Measurements from ENCODE around the gene C1orf210. TPM values are rescaled to one million over a fixed set of nuclear protein-coding genes. Genes with fewer than 3 reads are reported as not detected.

The C1orf210 gene
- polyA plus RNA-seq, 1 donor (not counting 4 experiments of a cell fraction or from before 2014, with no cell fraction given) = 5.6 TPM

DNA sequence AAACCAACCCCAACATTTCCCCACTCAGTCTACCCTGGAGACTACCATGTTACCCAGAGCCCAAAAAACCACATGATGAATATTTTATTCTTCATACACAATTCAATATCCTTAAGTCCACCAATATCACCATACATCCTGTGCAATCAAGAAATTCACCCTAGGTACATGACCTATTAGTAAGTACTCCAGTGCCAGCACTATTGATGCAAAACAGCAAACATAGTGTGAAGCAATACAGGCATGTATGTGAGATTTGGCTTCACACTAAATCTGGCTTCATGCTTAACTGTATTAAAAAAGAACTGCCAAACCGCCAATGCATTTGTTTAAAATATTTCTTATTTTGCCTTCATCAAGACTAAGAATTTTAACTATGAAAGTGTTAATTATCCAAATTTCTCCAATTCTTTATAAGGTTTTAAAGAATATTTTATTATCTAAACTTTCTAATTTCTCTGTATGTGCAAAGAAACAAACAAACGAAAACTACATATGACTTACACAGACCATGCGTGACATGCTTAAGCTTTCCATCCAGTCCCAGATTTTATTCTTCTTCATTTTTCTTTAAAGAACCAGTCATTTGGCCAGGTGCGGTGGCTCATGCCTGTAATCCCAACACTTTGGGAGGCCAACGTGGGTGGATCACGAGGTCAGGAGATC is 38.0 kb downstream of the C1orf210 start:
- Histone ChIP-seq H3K27ac (ENCODE audit: control insufficient read depth, insufficient read depth, low read length) (no peak overlapping the region), H3K4me2 (ENCODE audit: control insufficient read depth, extremely low read depth, insufficient read depth, low read depth, low read length) (no peak overlapping the region), H3K9ac (ENCODE audit: control insufficient read depth, extremely low read depth, insufficient read depth, low read length) (no peak overlapping the region), H3K4me3 (ENCODE audit: control insufficient read depth in 2 of 3, extremely low read depth in 1 of 3, insufficient read depth in 2 of 3, low read depth in 1 of 3, low read length in 3 of 3) (no peak overlapping the region), H3K36me3 (ENCODE audit: control insufficient read depth in 2 of 2, extremely low read depth in 1 of 2, insufficient read depth in 2 of 2, low read length in 2 of 2) (no peaks in the 10 kb centered on the region), H3K79me2 (ENCODE audit: control insufficient read depth, insufficient read depth, low read length) (no peaks in the 10 kb centered on the region), H3K9me1 (ENCODE audit: control insufficient read depth, extremely low read depth, insufficient read depth, low read length) (no peaks in the 10 kb centered on the region), H3K9me3 (ENCODE audit: control insufficient read depth, low read depth, low read length) (no peaks in the 10 kb centered on the region), H3K4me1 (ENCODE audit: control insufficient read depth, extremely low read depth, insufficient read depth, low read length) (no peaks in the 10 kb centered on the region), H4K20me1 (ENCODE audit: control insufficient read depth, extremely low read depth, insufficient read depth, low read length) (no peaks in the 10 kb centered on the region), H3K27me3 (ENCODE audit: control insufficient read depth, extremely low read depth, insufficient read depth, low read length) (no peaks in the 10 kb centered on the region), H2AFZ (ENCODE audit: control insufficient read depth, low read length) (no peak overlapping the region)
- dilution Hi-C loops (cut with MboI; ENCODE audit: extremely low pct_ligation_motif_present, low sequenced_read_pairs) = no loop called here
- no peak for TF ChIP-seq EZH2 (IDR thresholded peaks at IDR 0.05; ENCODE audit: low read length)
- TF ChIP-seq, protein P1, sequence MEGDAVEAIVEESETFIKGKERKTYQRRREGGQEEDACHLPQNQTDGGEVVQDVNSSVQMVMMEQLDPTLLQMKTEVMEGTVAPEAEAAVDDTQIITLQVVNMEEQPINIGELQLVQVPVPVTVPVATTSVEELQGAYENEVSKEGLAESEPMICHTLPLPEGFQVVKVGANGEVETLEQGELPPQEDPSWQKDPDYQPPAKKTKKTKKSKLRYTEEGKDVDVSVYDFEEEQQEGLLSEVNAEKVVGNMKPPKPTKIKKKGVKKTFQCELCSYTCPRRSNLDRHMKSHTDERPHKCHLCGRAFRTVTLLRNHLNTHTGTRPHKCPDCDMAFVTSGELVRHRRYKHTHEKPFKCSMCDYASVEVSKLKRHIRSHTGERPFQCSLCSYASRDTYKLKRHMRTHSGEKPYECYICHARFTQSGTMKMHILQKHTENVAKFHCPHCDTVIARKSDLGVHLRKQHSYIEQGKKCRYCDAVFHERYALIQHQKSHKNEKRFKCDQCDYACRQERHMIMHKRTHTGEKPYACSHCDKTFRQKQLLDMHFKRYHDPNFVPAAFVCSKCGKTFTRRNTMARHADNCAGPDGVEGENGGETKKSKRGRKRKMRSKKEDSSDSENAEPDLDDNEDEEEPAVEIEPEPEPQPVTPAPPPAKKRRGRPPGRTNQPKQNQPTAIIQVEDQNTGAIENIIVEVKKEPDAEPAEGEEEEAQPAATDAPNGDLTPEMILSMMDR (optimal IDR thresholded peaks at IDR 0.05 in 1 of 3, IDR thresholded peaks at IDR 0.05 in 1 of 3, conservative IDR thresholded peaks at IDR 0.05 in 1 of 3; ENCODE audit: extremely low read depth in 1 of 3, insufficient read depth in 2 of 3, low read length in 3 of 3) = no peak
- no peak for FAIRE-seq
- no peak for DNase-seq (ENCODE audit: low read depth, low spot score)

DNA sequence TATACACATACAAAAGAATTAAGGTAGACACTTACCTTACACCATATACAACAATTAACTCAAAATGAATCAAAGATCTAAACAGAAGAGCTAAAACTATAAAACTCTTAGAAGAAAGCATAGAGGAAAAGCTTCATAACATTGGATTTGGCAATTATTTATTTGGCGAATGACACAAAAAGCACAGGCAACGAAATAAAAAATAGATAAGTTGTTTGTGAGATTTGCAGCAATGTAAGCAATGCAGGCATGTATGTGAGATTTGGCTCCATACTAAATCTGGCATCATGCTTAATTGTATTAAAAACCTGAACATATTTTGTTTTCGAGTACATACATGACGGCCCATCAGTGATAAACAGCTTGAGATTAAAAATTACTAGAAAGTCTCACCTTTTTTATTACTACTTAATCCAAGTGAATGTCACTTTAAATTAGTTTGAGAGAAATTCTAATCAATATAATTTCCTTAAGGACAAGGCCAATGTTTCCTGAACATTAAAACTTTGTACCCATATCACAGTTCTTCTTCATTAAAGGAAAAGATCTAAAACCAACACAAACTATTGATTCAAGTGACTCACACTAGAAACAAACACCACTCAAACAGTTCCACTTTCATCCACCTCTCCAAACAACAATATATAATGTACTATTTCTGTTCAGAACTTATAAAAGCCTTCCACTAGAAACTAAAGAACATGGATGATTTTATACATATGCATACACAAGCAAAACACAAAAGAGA is 38.7 kb downstream of the C1orf210 start:
- no peak overlapping the region for H2AFZ ChIP-seq (ENCODE audit: control insufficient read depth, low read length)
- H3K9me1 ChIP-seq (ENCODE audit: control insufficient read depth, extremely low read depth, insufficient read depth, low read length) = no peaks in the 10 kb centered on the region
- no peaks in the 10 kb centered on the region for H3K27me3 ChIP-seq (ENCODE audit: control insufficient read depth, extremely low read depth, insufficient read depth, low read length)
- no peak overlapping the region for H3K4me2 ChIP-seq (ENCODE audit: control insufficient read depth, extremely low read depth, insufficient read depth, low read depth, low read length)
- H3K79me2 ChIP-seq (ENCODE audit: control insufficient read depth, insufficient read depth, low read length) = no peaks in the 10 kb centered on the region
- no peak overlapping the region for H3K27ac ChIP-seq (ENCODE audit: control insufficient read depth, insufficient read depth, low read length)
- DNase-seq (ENCODE audit: low read depth, low spot score) (no peak), FAIRE-seq (no peak)
- peaks cover 2% of the 10 kb centered on the region for H3K4me1 ChIP-seq (ENCODE audit: control insufficient read depth, extremely low read depth, insufficient read depth, low read length)
- H3K9ac ChIP-seq (ENCODE audit: control insufficient read depth, extremely low read depth, insufficient read depth, low read length) = no peak overlapping the region
- no peaks in the 10 kb centered on the region for H3K36me3 ChIP-seq (ENCODE audit: control insufficient read depth in 2 of 2, extremely low read depth in 1 of 2, insufficient read depth in 2 of 2, low read length in 2 of 2)
- dilution Hi-C loops (cut with MboI; ENCODE audit: extremely low pct_ligation_motif_present, low sequenced_read_pairs) = no loop called here
- no peak overlapping the region for H3K4me3 ChIP-seq (ENCODE audit: control insufficient read depth in 2 of 3, extremely low read depth in 1 of 3, insufficient read depth in 2 of 3, low read depth in 1 of 3, low read length in 3 of 3)
- no peaks in the 10 kb centered on the region for H3K9me3 ChIP-seq (ENCODE audit: control insufficient read depth, low read depth, low read length)
- H4K20me1 ChIP-seq (ENCODE audit: control insufficient read depth, extremely low read depth, insufficient read depth, low read length) = no peaks in the 10 kb centered on the region
- TF ChIP-seq, protein P1 (optimal IDR thresholded peaks at IDR 0.05 in 1 of 3, IDR thresholded peaks at IDR 0.05 in 1 of 3, conservative IDR thresholded peaks at IDR 0.05 in 1 of 3; ENCODE audit: extremely low read depth in 1 of 3, insufficient read depth in 2 of 3, low read length in 3 of 3) = no peak
- TF ChIP-seq EZH2 (IDR thresholded peaks at IDR 0.05; ENCODE audit: low read length) = no peak
